ENCODE measurements around the gene PDGFC. TPM values are rescaled to one million over a fixed set of nuclear protein-coding genes. Genes with fewer than 3 reads are reported as not detected.

PDGFC gene
- total and polyA plus RNA-seq, 2 of the 8 experiments (the other 6 are each of a cell fraction or from before 2014, with no cell fraction given): 0.65 to 2.7 TPM

DNA sequence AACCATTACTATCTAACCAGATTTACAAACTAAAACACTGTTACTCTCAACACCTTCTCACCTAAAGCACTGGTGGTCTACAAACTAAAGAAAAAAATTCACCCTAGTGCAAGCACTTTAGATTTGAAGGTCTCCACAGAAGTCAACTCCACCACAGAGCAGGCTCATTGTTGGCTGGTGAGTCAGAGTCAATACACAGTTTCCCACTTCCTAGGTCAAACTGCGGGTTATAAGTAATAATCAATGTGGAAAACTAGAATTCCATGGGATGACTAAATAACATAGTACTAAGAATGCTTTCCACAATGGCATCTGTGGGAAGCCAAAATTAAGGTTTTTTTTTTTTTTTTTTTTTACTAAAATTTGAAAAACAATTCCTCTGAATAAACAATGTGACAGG lies 191.8 kb downstream of the PDGFC start:
- H4K91ac ChIP-seq (replicated peaks; ENCODE audit: insufficient read length, low read length): no peak overlapping the region
- no peaks in the 10 kb centered on the region for H3K23me2 ChIP-seq (ENCODE audit: low read depth, low read length)
- H2BK120ac ChIP-seq (replicated peaks; ENCODE audit: low read depth, low read length): no peak overlapping the region
- H2BK5ac ChIP-seq (ENCODE audit: low read depth, low read length): no peak overlapping the region
- no peaks in the 10 kb centered on the region for H3K79me2 ChIP-seq (ENCODE audit: control insufficient read depth in 1 of 2, insufficient read depth in 2 of 2, low read length in 2 of 2)
- no peaks in the 10 kb centered on the region for H3K27me3 ChIP-seq (replicated peaks in 1 of 4; ENCODE audit: control insufficient read depth in 3 of 4, extremely low read depth in 1 of 4, insufficient read depth in 3 of 4, low read length in 3 of 4)
- DNase-seq (ENCODE audit: low read depth in 1 of 2, low spot score in 2 of 2): no peak
- no peak overlapping the region for H2AFZ ChIP-seq (ENCODE audit: low read length)
- no peaks in the 10 kb centered on the region for H3K9me3 ChIP-seq (ENCODE audit: insufficient read depth in 2 of 2, low read depth in 1 of 2, low read length in 1 of 2)
- no peak overlapping the region for H2BK15ac ChIP-seq (ENCODE audit: low read length)
- no peak overlapping the region for H3K56ac ChIP-seq (replicated peaks; ENCODE audit: insufficient read length, low read depth, low read length)
- no peak overlapping the region for H2AK5ac ChIP-seq (ENCODE audit: low read depth, low read length)
- no peaks in the 10 kb centered on the region for H4K20me1 ChIP-seq (replicated peaks in 1 of 2; ENCODE audit: control insufficient read depth in 1 of 2, insufficient read depth in 2 of 2, low read length in 2 of 2)
- no peaks in the 10 kb centered on the region for H3K79me1 ChIP-seq (ENCODE audit: low read depth, low read length)
- no peak overlapping the region for H3K4me2 ChIP-seq (ENCODE audit: insufficient read depth in 1 of 2, low read depth in 2 of 2, low read length in 2 of 2)
- no peak overlapping the region for H3K9ac ChIP-seq (replicated peaks in 1 of 4; ENCODE audit: extremely low read depth in 1 of 4, low read depth in 3 of 4, low read length in 3 of 4)
- H2BK12ac ChIP-seq (ENCODE audit: low read depth, low read length): no peak overlapping the region
- no peak overlapping the region for H4K5ac ChIP-seq (ENCODE audit: insufficient read length, low read depth, low read length)
- no peak overlapping the region for H3K23ac ChIP-seq (ENCODE audit: insufficient read length)
- H3K4me3 ChIP-seq (ENCODE audit: extremely low read depth in 1 of 4, insufficient read depth in 2 of 4, low read depth in 3 of 4, low read length in 4 of 4): no peak overlapping the region
- no peak overlapping the region for H2BK20ac ChIP-seq (ENCODE audit: low read length)
- H3K27ac ChIP-seq (ENCODE audit: low read depth, low read length): no peak overlapping the region
- no peaks in the 10 kb centered on the region for H3K4me1 ChIP-seq (replicated peaks in 1 of 4; ENCODE audit: control insufficient read depth in 3 of 4, insufficient read depth in 4 of 4, low read length in 3 of 4)
- CTCF ChIA-PET (ENCODE audit: partially characterized antibody): interaction anchor here (1.2 kb wide), 1 partner anchor 21 kb away, joined by 5 read pairs; no protein-coding TSS in a partner anchor
- no peak overlapping the region for H3K4ac ChIP-seq (replicated peaks; ENCODE audit: insufficient read length, low read depth, low read length)
- H3K18ac ChIP-seq (ENCODE audit: extremely low read depth, low read length): no peak overlapping the region
- 93% methylated on average over 1 of the region's 1 CpG; no CpG with 5 or more reads in 1 of the 2 experiments for WGBS, 2 experiments (ENCODE audit: extremely low coverage in 1 of 2, insufficient coverage in 1 of 2, insufficient read length in 1 of 2, insufficient replicate concordance in 2 of 2, low coverage in 1 of 2, low lambda C conversion rate in 2 of 2, missing lambda C conversion rate in 1 of 2)
- POLR2A ChIA-PET (ENCODE audit: partially characterized antibody): no interaction called here
- no peak overlapping the region for H4K8ac ChIP-seq (ENCODE audit: extremely low read depth, insufficient read depth, low read length)
- no peak overlapping the region for H3K14ac ChIP-seq (ENCODE audit: insufficient read length)
- H3K36me3 ChIP-seq (ENCODE audit: control insufficient read depth in 2 of 4, insufficient read depth in 4 of 4, low read length in 3 of 4): no peaks in the 10 kb centered on the region
- FAIRE-seq: no peak
- TF ChIP-seq PHF8 (conservative IDR thresholded peaks at IDR 0.05; ENCODE audit: low read depth, low read length) (no peak), TBP (IDR thresholded peaks at IDR 0.05; ENCODE audit: low read depth, low read length) (no peak), TEAD4 (IDR thresholded peaks at IDR 0.05; ENCODE audit: low read depth, low read length) (no peak), JUND (IDR thresholded peaks at IDR 0.05; ENCODE audit: low read length) (no peak), HDAC6 (IDR thresholded peaks at IDR 0.05; ENCODE audit: low read depth, low read length) (no peak), SRF (IDR thresholded peaks at IDR 0.05; ENCODE audit: low read depth, low read length) (no peak), NANOG (IDR thresholded peaks at IDR 0.05; ENCODE audit: insufficient read depth, low read depth, low read length, poor library complexity, severe bottlenecking) (no peak), RBBP5 (IDR thresholded peaks at IDR 0.05; ENCODE audit: borderline replicate concordance, low read depth, low read length) (no peak)
- TF ChIP-seq, protein P1, sequence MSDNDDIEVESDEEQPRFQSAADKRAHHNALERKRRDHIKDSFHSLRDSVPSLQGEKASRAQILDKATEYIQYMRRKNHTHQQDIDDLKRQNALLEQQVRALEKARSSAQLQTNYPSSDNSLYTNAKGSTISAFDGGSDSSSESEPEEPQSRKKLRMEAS (IDR thresholded peaks at IDR 0.05): no peak
- TF ChIP-seq, protein P2, sequence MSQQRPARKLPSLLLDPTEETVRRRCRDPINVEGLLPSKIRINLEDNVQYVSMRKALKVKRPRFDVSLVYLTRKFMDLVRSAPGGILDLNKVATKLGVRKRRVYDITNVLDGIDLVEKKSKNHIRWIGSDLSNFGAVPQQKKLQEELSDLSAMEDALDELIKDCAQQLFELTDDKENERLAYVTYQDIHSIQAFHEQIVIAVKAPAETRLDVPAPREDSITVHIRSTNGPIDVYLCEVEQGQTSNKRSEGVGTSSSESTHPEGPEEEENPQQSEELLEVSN (IDR thresholded peaks at IDR 0.05): no peak
